GM12801 (cell line): ENCODE data around the gene IFT122.

Experiments used
- TF ChIP-seq, protein P1 (sequence below): IDR thresholded peaks from one replicate; pipeline ENCODE4 v1.5.1; 2011; ENCODE audit warnings: control low read depth; ENCODE audit not compliant: insufficient read length; ENCODE audit errors: extremely low read depth

Gene IFT122

GRCh38 chr3:129539206-129539605, 99.2 kb downstream of the IFT122 start:
- TF ChIP-seq, protein P1, sequence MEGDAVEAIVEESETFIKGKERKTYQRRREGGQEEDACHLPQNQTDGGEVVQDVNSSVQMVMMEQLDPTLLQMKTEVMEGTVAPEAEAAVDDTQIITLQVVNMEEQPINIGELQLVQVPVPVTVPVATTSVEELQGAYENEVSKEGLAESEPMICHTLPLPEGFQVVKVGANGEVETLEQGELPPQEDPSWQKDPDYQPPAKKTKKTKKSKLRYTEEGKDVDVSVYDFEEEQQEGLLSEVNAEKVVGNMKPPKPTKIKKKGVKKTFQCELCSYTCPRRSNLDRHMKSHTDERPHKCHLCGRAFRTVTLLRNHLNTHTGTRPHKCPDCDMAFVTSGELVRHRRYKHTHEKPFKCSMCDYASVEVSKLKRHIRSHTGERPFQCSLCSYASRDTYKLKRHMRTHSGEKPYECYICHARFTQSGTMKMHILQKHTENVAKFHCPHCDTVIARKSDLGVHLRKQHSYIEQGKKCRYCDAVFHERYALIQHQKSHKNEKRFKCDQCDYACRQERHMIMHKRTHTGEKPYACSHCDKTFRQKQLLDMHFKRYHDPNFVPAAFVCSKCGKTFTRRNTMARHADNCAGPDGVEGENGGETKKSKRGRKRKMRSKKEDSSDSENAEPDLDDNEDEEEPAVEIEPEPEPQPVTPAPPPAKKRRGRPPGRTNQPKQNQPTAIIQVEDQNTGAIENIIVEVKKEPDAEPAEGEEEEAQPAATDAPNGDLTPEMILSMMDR = no peak

DNA sequence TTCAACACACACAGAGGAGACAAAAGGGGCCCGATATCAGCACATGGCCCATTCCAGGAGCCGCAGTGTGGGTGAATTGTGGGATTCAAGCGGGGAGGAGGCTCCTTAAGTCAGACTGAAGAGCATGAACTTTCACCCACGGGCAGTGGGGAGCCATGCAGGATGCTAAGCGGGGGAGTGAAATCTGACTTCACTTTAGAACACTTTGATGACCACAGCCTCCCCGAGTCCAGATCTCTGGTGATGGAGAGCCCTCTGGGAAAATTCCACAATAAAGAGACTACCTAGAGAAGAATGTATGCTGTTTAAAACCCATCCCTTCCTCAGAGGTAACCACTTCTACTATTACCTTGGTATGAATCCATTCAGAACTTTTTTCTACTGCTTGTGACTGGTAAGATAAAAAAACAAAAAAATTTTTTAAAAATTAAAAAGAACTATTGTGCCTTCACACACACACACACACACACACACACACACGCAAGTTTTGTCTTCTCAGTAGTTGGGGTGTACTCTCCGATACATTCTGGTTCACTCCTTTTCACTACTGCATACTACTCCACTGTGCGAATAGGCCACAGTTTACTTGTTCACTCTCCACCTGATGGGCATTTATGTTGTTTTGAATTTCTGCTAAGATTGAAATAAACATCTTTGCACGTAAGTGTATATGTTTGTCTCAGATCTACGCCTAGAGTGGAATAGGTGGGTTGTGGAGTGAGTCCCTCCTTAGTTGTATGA, 100.9 kb downstream of the IFT122 start:
- TF ChIP-seq, protein P1 = no peak

- TF ChIP-seq, protein P1 = no peak
Measured at GRCh38 chr3:129542747-129543146, 102.7 kb downstream of the IFT122 start.

GRCh38 chr3:129543156-129543790, 103.2 kb downstream of the IFT122 start, which contains the start of gene H1-8:
H1-8 (plus strand) TSS chr3:129543175; CDS start chr3:129543219, 44 bp downstream.
- TF ChIP-seq, protein P1 = no peak

DNA sequence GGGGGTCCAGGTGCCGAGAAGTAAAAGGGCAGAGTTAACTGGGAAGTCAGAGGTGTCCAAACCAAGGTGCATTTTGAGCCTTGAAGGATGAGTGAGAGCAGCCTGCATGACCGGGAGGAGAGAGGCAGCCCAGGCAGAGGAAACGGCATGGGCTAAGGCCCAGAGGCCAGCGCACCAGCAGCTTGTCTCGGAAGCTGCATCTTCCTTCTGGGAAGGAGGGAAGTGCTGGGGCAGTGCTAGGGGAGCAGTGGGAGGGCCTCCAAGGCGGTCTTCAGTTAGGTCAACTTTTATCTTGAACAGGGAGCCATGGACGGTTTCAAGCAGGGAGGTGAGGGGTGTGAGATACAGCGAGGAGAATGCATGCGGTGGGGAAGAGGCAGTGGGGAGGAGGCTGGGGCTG, 104.0 kb downstream of the IFT122 start:
- TF ChIP-seq, protein P1 = no peak

GRCh38 chr3:129547241-129547640, 107.2 kb downstream of the IFT122 start:
- TF ChIP-seq, protein P1 = no peak

GRCh38 chr3:129548104-129548965, 108.3 kb downstream of the IFT122 start:
- TF ChIP-seq, protein P1 = no peak
